Stimulated activated CD4-positive, alpha-beta T cell treated with anti-CD3 and anti-CD28 coated beads, TNF-alpha, amount 100 ng/mL, for 24 hours (primary cell): Measurements from ENCODE around the gene MMRN2.
"Not testable (repeated sequence)": the region's sequence is repeated elsewhere in the genome, so short reads cannot be mapped to it uniquely, and the experiment has no call there.

Source experiments
- DNase-seq, 3 experiments: peaks; one replicate each; pipeline ENCODE4 v3.0.0-alpha.2; 2020; ENCODE audit warnings: low read depth in 3 of 3

MMRN2 gene

GRCh38 chr10:86941991-86942421 is 15.4 kb downstream of the MMRN2 start:
- no peak for DNase-seq

GRCh38 chr10:86941426-86941825 is 16.0 kb downstream of the MMRN2 start:
- DNase-seq: no peak

GRCh38 chr10:86940677-86941076 is 16.7 kb downstream of the MMRN2 start:
- DNase-seq: no peak

- DNase-seq: not testable (repeated sequence)
Measured at GRCh38 chr10:86940076-86940475, 17.3 kb downstream of the MMRN2 start.

- no peak for DNase-seq
Measured at GRCh38 chr10:86938260-86938659, 19.2 kb downstream of the MMRN2 start.

- DNase-seq: no peak
Measured at GRCh38 chr10:86937502-86938154, 19.8 kb downstream of the MMRN2 start.

GRCh38 chr10:86936661-86937501 is 20.5 kb downstream of the MMRN2 start:
- no peak for DNase-seq

- DNase-seq: not testable (repeated sequence)
Measured at GRCh38 chr10:86934162-86934711, 23.2 kb downstream of the MMRN2 start.

- DNase-seq: no peak
Measured at GRCh38 chr10:86932674-86933073, 24.7 kb downstream of the MMRN2 start.

GRCh38 chr10:86931872-86932271 is 25.5 kb downstream of the MMRN2 start:
- DNase-seq: no peak

GRCh38 chr10:86929468-86930380 is 27.7 kb downstream of the MMRN2 start:
- no peak for DNase-seq

GRCh38 chr10:86922553-86922961 is 34.9 kb downstream of the MMRN2 start:
- DNase-seq: no peak

GRCh38 chr10:86918022-86918471 is 39.4 kb downstream of the MMRN2 start:
- no peak for DNase-seq

GRCh38 chr10:86914734-86915133 is 42.7 kb downstream of the MMRN2 start:
- DNase-seq: no peak

GRCh38 chr10:86905429-86905828 is 52.0 kb downstream of the MMRN2 start:
- no peak for DNase-seq

GRCh38 chr10:86904600-86904999 is 52.8 kb downstream of the MMRN2 start:
- no peak for DNase-seq

GRCh38 chr10:86900955-86901354 is 56.5 kb downstream of the MMRN2 start:
- DNase-seq: no peak

- peak in 1 of 3 experiments; percentile 20 for DNase-seq
Measured at GRCh38 chr10:86899670-86900276, 57.6 kb downstream of the MMRN2 start.

- DNase-seq: no peak
Measured at GRCh38 chr10:86899132-86899531, 58.3 kb downstream of the MMRN2 start.

GRCh38 chr10:86898511-86898910 is 58.9 kb downstream of the MMRN2 start:
- no peak for DNase-seq

GRCh38 chr10:86889997-86890396 is 67.4 kb downstream of the MMRN2 start:
- no peak for DNase-seq
